NCI-H1048 (cell line): ENCODE data around the gene LEP.
A peak's percentile ranks its signal among the peaks of the same experiment; 100 is the strongest.

Experiments
- DNase-seq: peaks from one replicate; lab custom pipeline; 2025; lab: John Stamatoyannopoulos, UW

Gene LEP

GRCh38 chr7:128240696-128241386 is at the start of gene LEP:
Gene LEP, plus strand, starts transcription at chr7:128241278. Its CDS starts 10,741 bp downstream, at chr7:128252019.
- no peak for DNase-seq

GRCh38 chr7:128192497-128193142 is 48.5 kb upstream of the LEP start:
- no peak for DNase-seq

- no peak for DNase-seq
These were observed 46.4 kb upstream of the LEP start for GRCh38 chr7:128194533-128195282.

- no peak for DNase-seq
These were observed 43.5 kb upstream of the LEP start for GRCh38 chr7:128197589-128197988.

- no peak for DNase-seq
These were observed 43.0 kb upstream of the LEP start for GRCh38 chr7:128197989-128198580.

- DNase-seq = no peak
These were observed 40.7 kb upstream of the LEP start for GRCh38 chr7:128200376-128200775.

GRCh38 chr7:128201067-128201689 is 39.9 kb upstream of the LEP start:
- DNase-seq = no peak

GRCh38 chr7:128201690-128202085 is 39.4 kb upstream of the LEP start:
- DNase-seq = no peak

- no peak for DNase-seq
These were observed 38.7 kb upstream of the LEP start for GRCh38 chr7:128202287-128202957.

GRCh38 chr7:128203047-128203491 is 38.0 kb upstream of the LEP start:
- no peak for DNase-seq

GRCh38 chr7:128203710-128204214 is 37.3 kb upstream of the LEP start:
- DNase-seq = no peak

GRCh38 chr7:128204455-128204854 is 36.6 kb upstream of the LEP start:
- DNase-seq = no peak

GRCh38 chr7:128205068-128205467 is 36.0 kb upstream of the LEP start:
- no peak for DNase-seq

- DNase-seq = no peak
These were observed 34.9 kb upstream of the LEP start for GRCh38 chr7:128206017-128206746.

- DNase-seq = no peak
These were observed 34.2 kb upstream of the LEP start for GRCh38 chr7:128206747-128207500.

GRCh38 chr7:128207609-128208008 is 33.5 kb upstream of the LEP start:
- DNase-seq = no peak

GRCh38 chr7:128209229-128210035 is 31.6 kb upstream of the LEP start:
- DNase-seq = peak; percentile 29

GRCh38 chr7:128210036-128210347 is 31.1 kb upstream of the LEP start:
- DNase-seq = no peak
